NAMALWA (cell line): ENCODE measurements around the gene WASF1.
"Not testable (repeated sequence)": the region's sequence is repeated elsewhere in the genome, so short reads cannot be mapped to it uniquely, and the experiment has no call there.

Source experiments
- DNase-seq: peaks from one replicate; pipeline ENCODE4 v3.0.0-alpha.2; 2015; ENCODE audit warnings: low spot score

The WASF1 gene

GRCh38 chr6:110173506-110174132 lies 5.9 kb downstream of the WASF1 start:
- no peak for DNase-seq

GRCh38 chr6:110170081-110170480 lies 9.4 kb downstream of the WASF1 start:
- no peak for DNase-seq

- DNase-seq = no peak
These were observed 21.0 kb downstream of the WASF1 start for GRCh38 chr6:110158479-110158878.

GRCh38 chr6:110147870-110148269 lies 31.6 kb downstream of the WASF1 start:
- DNase-seq = no peak

- no peak for DNase-seq
These were observed 38.8 kb downstream of the WASF1 start for GRCh38 chr6:110140650-110141049.

- DNase-seq = no peak
These were observed 40.4 kb downstream of the WASF1 start for GRCh38 chr6:110139052-110139451.

GRCh38 chr6:110137924-110138887 lies 41.3 kb downstream of the WASF1 start:
- DNase-seq = peak; percentile 8

- no peak for DNase-seq
These were observed 49.1 kb downstream of the WASF1 start for GRCh38 chr6:110130362-110130761.

GRCh38 chr6:110128418-110128817 lies 51.1 kb downstream of the WASF1 start:
- DNase-seq = no peak

GRCh38 chr6:110125361-110125760 lies 54.1 kb downstream of the WASF1 start:
- no peak for DNase-seq

- not testable (repeated sequence) for DNase-seq
These were observed 57.8 kb downstream of the WASF1 start for GRCh38 chr6:110121655-110122054.

GRCh38 chr6:110116258-110116657 lies 63.2 kb downstream of the WASF1 start:
- no peak for DNase-seq

GRCh38 chr6:110114004-110114403 lies 65.5 kb downstream of the WASF1 start:
- no peak for DNase-seq

- no peak for DNase-seq
These were observed 74.2 kb downstream of the WASF1 start for GRCh38 chr6:110105296-110105695.

GRCh38 chr6:110103260-110103659 lies 76.2 kb downstream of the WASF1 start:
- no peak for DNase-seq

- DNase-seq = no peak
These were observed 77.1 kb downstream of the WASF1 start for GRCh38 chr6:110102411-110102810.

- DNase-seq = peak; percentile 37
These were observed 77.6 kb downstream of the WASF1 start for GRCh38 chr6:110101885-110102284.

GRCh38 chr6:110098511-110099116 lies 80.9 kb downstream of the WASF1 start:
- DNase-seq = no peak

GRCh38 chr6:110097443-110097842 lies 82.0 kb downstream of the WASF1 start:
- no peak for DNase-seq

GRCh38 chr6:110095935-110096334 lies 83.5 kb downstream of the WASF1 start:
- no peak for DNase-seq

- DNase-seq = no peak
These were observed 84.4 kb downstream of the WASF1 start for GRCh38 chr6:110095101-110095500.

GRCh38 chr6:110093981-110094380 lies 85.5 kb downstream of the WASF1 start:
- DNase-seq = no peak

GRCh38 chr6:110090876-110091275 lies 88.6 kb downstream of the WASF1 start:
- DNase-seq = no peak
